Gastroesophageal sphincter (tissue), 4 donors: Measurements from ENCODE around the gene TPP2. TPM values are rescaled to one million over a fixed set of nuclear protein-coding genes. Genes with fewer than 3 reads are reported as not detected.

ENCODE experiments used
- ATAC-seq: fragments of 150-250 bp; one replicate; pipeline ENCODE4 v1.9.1; 2016; ENCODE audit warnings: mild to moderate bottlenecking, moderate library complexity
- H3K27ac ChIP-seq, 4 donors: fragments of 200-600 bp; sonication (generic) in 3 of 4; 1 replicate in 3 of 4; 2 replicates in 1 of 4; pipeline ENCODE4 v1.5.1; 2016 to 2019
- H3K27me3 ChIP-seq: fragments of 200-600 bp; sonication (generic); one replicate; pipeline ENCODE4 v1.5.1; 2019
- H3K36me3 ChIP-seq, 2 donors: fragments of 200-600 bp; sonication (generic); one replicate each; pipeline ENCODE4 v1.5.1; 2019; ENCODE audit warnings: control low read depth in 1 of 2
- H3K4me1 ChIP-seq, 3 donors: fragments of 200-600 bp; sonication (generic); 1 replicate in 2 of 3; 2 replicates in 1 of 3; pipeline ENCODE4 v1.5.1; 2016 to 2019; ENCODE audit warnings: control low read depth in 2 of 3
- H3K4me3 ChIP-seq, 2 donors: fragments of 200-600 bp; sonication (generic); one replicate each; pipeline ENCODE4 v1.5.1; 2019; ENCODE audit warnings: mild to moderate bottlenecking in 1 of 2, moderate library complexity in 1 of 2
- H3K9me3 ChIP-seq, 3 donors: fragments of 200-600 bp; sonication (generic); one replicate each; pipeline ENCODE4 v1.5.1; 2017 to 2019; ENCODE audit warnings: control low read depth in 2 of 3
- EP300 ChIP-seq: sonication (generic); formaldehyde crosslinking; IDR thresholded peaks from one replicate; pipeline ENCODE4 v1.6.1; 2017; ENCODE audit warnings: antibody characterized with exemption, mild to moderate bottlenecking
- POLR2A ChIP-seq, 2 donors: fragments of 450-650 bp; IDR thresholded peaks; one replicate each; pipeline ENCODE4 v1.6.1; 2017; ENCODE audit warnings: antibody characterized with exemption in 2 of 2, mild to moderate bottlenecking in 2 of 2, moderate library complexity in 1 of 2
- POLR2AphosphoS5 ChIP-seq: sonication (generic); formaldehyde crosslinking; IDR thresholded peaks from one replicate; pipeline ENCODE4 v1.6.1; 2017; ENCODE audit warnings: antibody characterized with exemption
- WGBS, 2 donors: methylation state at CpG; one replicate each; pipeline ENCODE4 v1.1.5; 2018; ENCODE audit warnings: low coverage in 1 of 2; 5-methylcytosine and 5-hydroxymethylcytosine counted together
- total RNA-seq, 4 donors: library from RNA; depleted of rRNA; stranded (reverse); fragments of >200 nt; gene quantifications; one replicate each; pipeline ENCODE4 v1.1.0, GENCODE V29; 2016
- TF ChIP-seq, protein P1 (sequence below), 4 experiments: fragments of 200-600 bp in 2 of 4; fragments of 450-650 bp in 2 of 4; sonication (generic) in 1 of 4; IDR thresholded peaks; one replicate each; pipeline ENCODE4 v1.5.1; 2017 to 2019; ENCODE audit warnings: antibody characterized with exemption in 4 of 4, mild to moderate bottlenecking in 2 of 4, moderate library complexity in 2 of 4

Gene TPP2
- total RNA-seq, 4 donors from 2014 or later, result 41.4 to 52.8 (median 42.2) TPM

DNA sequence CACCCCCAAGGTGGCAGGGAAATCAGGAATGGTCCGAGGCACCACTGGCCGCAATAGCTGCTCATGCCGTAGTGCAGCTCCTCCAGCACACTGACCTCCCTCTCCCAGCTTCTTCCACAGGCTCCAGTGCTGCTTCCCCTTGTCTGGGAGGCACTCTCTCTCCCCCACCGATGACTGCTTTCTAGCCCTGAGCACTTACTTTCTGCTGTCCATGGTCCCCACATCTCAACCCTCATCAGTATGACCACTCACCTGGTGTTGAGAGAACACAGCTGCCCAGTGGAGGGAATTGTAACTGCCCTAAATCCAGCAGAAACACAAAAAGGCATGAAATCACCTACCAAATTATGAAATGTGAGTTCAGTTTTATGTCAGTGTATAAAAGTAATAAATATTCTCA, 28.9 kb upstream of the TPP2 start:
- H3K9me3 ChIP-seq, result no peaks in the 10 kb centered on the region
- no peaks in the 10 kb centered on the region for H3K36me3 ChIP-seq
- no peak for ATAC-seq
- no peak overlapping the region for H3K4me3 ChIP-seq
- no peak for TF ChIP-seq POLR2AphosphoS5
- no peak for TF ChIP-seq POLR2A (IDR thresholded peaks at IDR 0.05)
- TF ChIP-seq EP300, result no peak
- TF ChIP-seq, protein P1, sequence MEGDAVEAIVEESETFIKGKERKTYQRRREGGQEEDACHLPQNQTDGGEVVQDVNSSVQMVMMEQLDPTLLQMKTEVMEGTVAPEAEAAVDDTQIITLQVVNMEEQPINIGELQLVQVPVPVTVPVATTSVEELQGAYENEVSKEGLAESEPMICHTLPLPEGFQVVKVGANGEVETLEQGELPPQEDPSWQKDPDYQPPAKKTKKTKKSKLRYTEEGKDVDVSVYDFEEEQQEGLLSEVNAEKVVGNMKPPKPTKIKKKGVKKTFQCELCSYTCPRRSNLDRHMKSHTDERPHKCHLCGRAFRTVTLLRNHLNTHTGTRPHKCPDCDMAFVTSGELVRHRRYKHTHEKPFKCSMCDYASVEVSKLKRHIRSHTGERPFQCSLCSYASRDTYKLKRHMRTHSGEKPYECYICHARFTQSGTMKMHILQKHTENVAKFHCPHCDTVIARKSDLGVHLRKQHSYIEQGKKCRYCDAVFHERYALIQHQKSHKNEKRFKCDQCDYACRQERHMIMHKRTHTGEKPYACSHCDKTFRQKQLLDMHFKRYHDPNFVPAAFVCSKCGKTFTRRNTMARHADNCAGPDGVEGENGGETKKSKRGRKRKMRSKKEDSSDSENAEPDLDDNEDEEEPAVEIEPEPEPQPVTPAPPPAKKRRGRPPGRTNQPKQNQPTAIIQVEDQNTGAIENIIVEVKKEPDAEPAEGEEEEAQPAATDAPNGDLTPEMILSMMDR (IDR thresholded peaks at IDR 0.05), result no peak
- H3K4me1 ChIP-seq, result no peaks in the 10 kb centered on the region
- H3K27me3 ChIP-seq, result peaks cover 17% of the 10 kb centered on the region
- no peak overlapping the region for H3K27ac ChIP-seq
- WGBS, 2 donors, result 20% methylated on average over 1 of the region's 4 CpGs; no CpG with 5 or more reads in 1 of the 2 donors

- Histone ChIP-seq H3K4me1 (no peaks in the 10 kb centered on the region), H3K27ac (no peak overlapping the region), H3K27me3 (peaks cover 16% of the 10 kb centered on the region), H3K4me3 (no peak overlapping the region), H3K9me3 (no peaks in the 10 kb centered on the region), H3K36me3 (no peaks in the 10 kb centered on the region)
- TF ChIP-seq, protein P1 (IDR thresholded peaks at IDR 0.05), result no peak
- TF ChIP-seq EP300 (no peak), POLR2AphosphoS5 (no peak), POLR2A (IDR thresholded peaks at IDR 0.05) (no peak)
- 27 to 36% methylated on average over 1 of the region's 1 CpG for WGBS, 2 donors
- ATAC-seq, result no peak
Measured at GRCh38 chr13:102569488-102569887, 27.3 kb upstream of the TPP2 start.

DNA sequence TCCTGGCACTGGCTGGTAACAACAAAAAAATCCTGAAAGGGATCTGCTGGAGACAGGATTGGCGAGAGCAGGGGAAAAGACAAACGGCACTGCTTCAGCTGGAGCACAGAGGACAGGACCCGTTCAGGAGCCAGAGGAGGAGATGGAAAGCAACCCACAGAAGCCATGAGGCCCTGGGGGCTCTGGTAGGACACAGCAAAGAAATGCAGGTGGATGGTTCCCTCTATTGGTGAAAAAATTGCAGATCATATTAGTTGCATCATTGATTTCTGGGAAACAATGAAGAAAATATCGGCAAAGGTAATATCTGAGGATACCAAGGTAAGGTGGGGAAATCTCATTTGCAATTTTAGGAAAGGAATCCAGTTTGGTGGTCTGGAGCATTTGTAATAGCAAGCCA, 25.7 kb upstream of the TPP2 start:
- TF ChIP-seq POLR2AphosphoS5 (no peak), EP300 (no peak), POLR2A (IDR thresholded peaks at IDR 0.05) (no peak)
- TF ChIP-seq, protein P1 (IDR thresholded peaks at IDR 0.05), result no peak
- no peak overlapping the region for H3K4me3 ChIP-seq
- H3K27me3 ChIP-seq, result no peaks in the 10 kb centered on the region
- H3K36me3 ChIP-seq, result no peaks in the 10 kb centered on the region
- H3K9me3 ChIP-seq, result no peaks in the 10 kb centered on the region
- ATAC-seq, result no peak
- no peak overlapping the region for H3K27ac ChIP-seq
- 50 to 70% methylated on average over 3 to 4 of the region's 4 CpGs for WGBS, 2 donors
- H3K4me1 ChIP-seq, result no peaks in the 10 kb centered on the region

DNA sequence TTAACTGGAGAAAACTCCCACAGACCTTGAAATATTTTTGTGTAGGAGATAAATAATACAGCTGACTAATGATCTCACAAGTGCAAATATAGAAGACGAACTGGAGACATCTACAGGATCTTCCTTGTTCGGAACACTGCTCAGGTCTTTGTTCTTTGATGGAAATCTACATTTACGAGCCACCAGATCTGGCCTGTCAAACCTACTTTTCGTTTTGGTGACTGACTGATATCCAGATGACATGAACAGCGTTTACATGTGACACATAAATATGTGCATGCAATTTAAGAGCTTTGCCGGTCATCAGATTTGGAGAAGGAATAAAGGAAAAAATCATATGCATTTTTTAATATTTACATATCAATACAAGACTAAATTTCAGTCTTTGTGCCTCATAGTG, 24.5 kb upstream of the TPP2 start:
- Histone ChIP-seq H3K4me3 (no peak overlapping the region), H3K9me3 (no peaks in the 10 kb centered on the region), H3K27me3 (no peaks in the 10 kb centered on the region), H3K4me1 (no peaks in the 10 kb centered on the region), H3K36me3 (no peaks in the 10 kb centered on the region), H3K27ac (no peak overlapping the region)
- no peak for ATAC-seq
- 51 to 73% methylated on average over 6 of the region's 6 CpGs for WGBS, 2 donors
- TF ChIP-seq POLR2A (IDR thresholded peaks at IDR 0.05) (no peak), EP300 (no peak)

DNA sequence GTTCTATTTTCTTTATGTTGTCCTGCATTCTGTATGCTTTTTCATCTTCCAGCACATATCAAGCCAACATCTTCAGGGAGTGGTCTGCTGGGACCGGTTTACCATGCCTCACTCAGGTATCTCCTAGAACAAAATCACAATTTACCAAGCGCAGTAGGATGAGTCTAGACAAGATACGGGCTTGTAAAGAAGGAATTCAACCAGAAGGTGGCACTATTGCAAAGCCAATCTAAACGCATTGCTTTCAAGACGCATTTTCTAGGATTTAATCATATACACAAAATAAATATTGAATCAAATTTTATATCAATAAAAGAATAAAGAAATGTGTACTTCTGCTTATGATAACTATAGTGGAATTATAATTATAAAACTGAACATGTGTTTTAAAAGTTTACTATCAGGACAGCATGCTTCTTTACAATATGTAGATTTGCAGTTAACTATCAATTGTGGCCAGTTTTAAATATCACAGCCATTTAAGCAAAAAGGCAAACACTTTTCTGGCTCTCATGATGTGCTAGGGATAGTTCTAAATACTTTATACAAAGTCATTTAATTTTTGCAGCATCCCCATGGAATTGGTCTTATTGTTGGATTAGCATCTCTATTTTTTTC, 16.1 kb upstream of the TPP2 start:
- 0% methylated on average over 4 to 5 of the region's 5 CpGs for WGBS, 2 donors
- H3K4me1 ChIP-seq, result no peaks in the 10 kb centered on the region
- TF ChIP-seq, protein P1 (IDR thresholded peaks at IDR 0.05), result peak; percentile 59 to 76 (median 64)
- TF ChIP-seq EP300, result no peak

More for the DNA sequence above, 16.1 kb upstream of the TPP2 start:
- Histone ChIP-seq H3K27me3 (no peaks in the 10 kb centered on the region), H3K36me3 (no peaks in the 10 kb centered on the region), H3K4me3 (no peak overlapping the region), H3K9me3 (no peaks in the 10 kb centered on the region), H3K27ac (no peak overlapping the region)
- ATAC-seq, result no peak
